HepG2 (cell line): ENCODE results near the gene MEX3D.

Experiments used
- CTCF ChIP-seq: sonication (generic); formaldehyde crosslinking; IDR thresholded peaks from 2 replicates; pipeline ENCODE4 v1.5.0; 2020; ENCODE audit warnings: mild to moderate bottlenecking, missing genetic modification reagents, moderate library complexity
- EP300 ChIP-seq, 3 experiments: sonication (generic) in 1 of 3; formaldehyde crosslinking in 1 of 3; IDR thresholded peaks; 2 replicates each; pipeline versions ENCODE4 v1.5.1 to v1.6.1; 2011 to 2020; ENCODE audit warnings: low read depth in 2 of 3, low read length in 2 of 3, borderline replicate concordance in 1 of 3, improper control_type of control experiment in 1 of 3, mild to moderate bottlenecking in 1 of 3, missing genetic modification reagents in 1 of 3, moderate library complexity in 1 of 3
- NFYB ChIP-seq: sonication (generic); formaldehyde crosslinking; IDR thresholded peaks from 2 replicates; pipeline ENCODE4 v1.4.0; 2020; ENCODE audit warnings: missing genetic modification reagents
- POLR2AphosphoS5 ChIP-seq: IDR thresholded peaks from 2 replicates; pipeline ENCODE4 v1.6.1; 2012; ENCODE audit warnings: low read depth, low read length
- SMAD3 ChIP-seq: sonication (generic); formaldehyde crosslinking; IDR thresholded peaks from 2 replicates; pipeline ENCODE4 v1.4.0; 2020; ENCODE audit warnings: missing genetic modification reagents
- SNAPC5 ChIP-seq: sonication (generic); formaldehyde crosslinking; IDR thresholded peaks from 2 replicates; pipeline ENCODE4 v1.8.1; 2023; ENCODE audit warnings: mild to moderate bottlenecking, missing genetic modification reagents, borderline replicate concordance
- ZBTB40 ChIP-seq, 2 experiments: fragments of 450-650 bp in 1 of 2; sonication (generic) in 1 of 2; formaldehyde crosslinking in 1 of 2; IDR thresholded peaks; 2 replicates each; pipeline versions ENCODE4 v1.6.1 to v1.8.0; 2016 to 2022; ENCODE audit warnings: antibody characterized with exemption in 1 of 2, mild to moderate bottlenecking in 1 of 2, missing genetic modification reagents in 1 of 2
- ZKSCAN8 ChIP-seq: IDR thresholded peaks from 2 replicates; pipeline ENCODE4 v1.6.1; 2016; ENCODE audit warnings: borderline replicate concordance, missing genetic modification reagents, missing compliant biosample characterization
- ZNF343 ChIP-seq: sonication (generic); formaldehyde crosslinking; IDR thresholded peaks from 2 replicates; pipeline ENCODE4 v1.4.0; 2020; ENCODE audit warnings: mild to moderate bottlenecking, missing genetic modification reagents

- no peak for TF ChIP-seq SMAD3 (CRISPR knock-in tag)
- TF ChIP-seq CTCF (CRISPR knock-in tag): no peak
- no peak for TF ChIP-seq EP300 (IDR thresholded peaks at IDR 0.05; ENCODE audit: low read depth in 2 of 2, low read length in 2 of 2)
- 0 out of 2 replicates have a peak, but pooled peaks have one; percentile 18 for TF ChIP-seq EP300 (CRISPR knock-in tag; IDR thresholded peaks at IDR 0.05; ENCODE audit: borderline replicate concordance)
- peak; percentile 78; the same call in 1 of the 2 replicates for TF ChIP-seq ZNF343 (CRISPR knock-in tag)
- TF ChIP-seq ZKSCAN8: no peak
- no peak for TF ChIP-seq NFYB
- TF ChIP-seq SNAPC5 (CRISPR knock-in tag): no peak
- TF ChIP-seq POLR2AphosphoS5: no peak
- TF ChIP-seq ZBTB40 (IDR thresholded peaks at IDR 0.05): no peak
- TF ChIP-seq ZBTB40 (CRISPR knock-in tag; IDR thresholded peaks at IDR 0.05): peak; percentile 36; the same call in 1 of the 2 replicates
These were observed at the start of gene MEX3D for GRCh38 chr19:1568320-1569019.
